PC-9 (cell line): Measurements from ENCODE around the gene LCA5.

Experiments used
- EZH2 ChIP-seq: fragments of 200-600 bp; sonication (generic); IDR thresholded peaks from 2 replicates; pipeline ENCODE4 v1.8.0; 2017; ENCODE audit warnings: antibody characterized with exemption, low read depth
- TF ChIP-seq, protein P1 (sequence below): fragments of 200-600 bp; sonication (generic); conservative IDR thresholded peaks from 2 replicates; pipeline ENCODE4 v1.6.1; 2017; ENCODE audit warnings: mixed run types, antibody characterized with exemption, mild to moderate bottlenecking, moderate library complexity

DNA sequence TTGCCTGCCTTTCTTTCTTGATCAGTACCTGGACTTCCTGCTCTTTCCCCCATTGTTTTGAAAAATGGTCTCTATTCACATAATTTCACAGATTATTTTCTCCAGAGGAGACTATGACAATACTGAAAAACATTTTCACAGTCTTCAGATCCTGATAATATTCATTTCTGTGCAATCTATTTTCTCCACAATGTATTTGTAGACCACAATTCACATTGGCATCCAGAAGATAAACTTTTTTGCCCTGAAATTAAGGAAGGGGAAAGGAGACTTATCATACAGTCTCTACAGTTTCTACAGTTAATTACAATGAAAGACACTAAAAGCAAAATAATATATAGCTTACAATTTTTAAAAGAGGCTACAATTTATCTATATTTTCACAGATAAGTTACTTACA lies 18.4 kb downstream of the LCA5 start:
- no peak for TF ChIP-seq EZH2
- TF ChIP-seq, protein P1, sequence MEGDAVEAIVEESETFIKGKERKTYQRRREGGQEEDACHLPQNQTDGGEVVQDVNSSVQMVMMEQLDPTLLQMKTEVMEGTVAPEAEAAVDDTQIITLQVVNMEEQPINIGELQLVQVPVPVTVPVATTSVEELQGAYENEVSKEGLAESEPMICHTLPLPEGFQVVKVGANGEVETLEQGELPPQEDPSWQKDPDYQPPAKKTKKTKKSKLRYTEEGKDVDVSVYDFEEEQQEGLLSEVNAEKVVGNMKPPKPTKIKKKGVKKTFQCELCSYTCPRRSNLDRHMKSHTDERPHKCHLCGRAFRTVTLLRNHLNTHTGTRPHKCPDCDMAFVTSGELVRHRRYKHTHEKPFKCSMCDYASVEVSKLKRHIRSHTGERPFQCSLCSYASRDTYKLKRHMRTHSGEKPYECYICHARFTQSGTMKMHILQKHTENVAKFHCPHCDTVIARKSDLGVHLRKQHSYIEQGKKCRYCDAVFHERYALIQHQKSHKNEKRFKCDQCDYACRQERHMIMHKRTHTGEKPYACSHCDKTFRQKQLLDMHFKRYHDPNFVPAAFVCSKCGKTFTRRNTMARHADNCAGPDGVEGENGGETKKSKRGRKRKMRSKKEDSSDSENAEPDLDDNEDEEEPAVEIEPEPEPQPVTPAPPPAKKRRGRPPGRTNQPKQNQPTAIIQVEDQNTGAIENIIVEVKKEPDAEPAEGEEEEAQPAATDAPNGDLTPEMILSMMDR: no peak
